G401 (cell line): ENCODE measurements around the gene BMP6. TPM values are rescaled to one million over a fixed set of nuclear protein-coding genes. Genes with fewer than 3 reads are reported as not detected.
A peak's percentile ranks its signal among the peaks of the same experiment; 100 is the strongest.
"Not testable (repeated sequence)": the region's sequence is repeated elsewhere in the genome, so short reads cannot be mapped to it uniquely, and the experiment has no call there.

Source experiments
- DNase-seq: peaks from one replicate; pipeline ENCODE4 v3.0.0-alpha.2; 2015; ENCODE audit warnings: low spot score
- in situ Hi-C: cut with HindIII; loops from 2 replicates; pipeline ENCODE4 v1.10.0; 2016; ENCODE audit warnings: low sequenced_read_pairs, mixed read lengths
- total RNA-seq: library from RNA; depleted of rRNA; stranded (reverse); fragments of >200 nt; shearing (Covaris generic); gene quantifications from 2 replicates; pipeline ENCODE4 v1.2.3, GENCODE V29; 2014

Gene BMP6
- total RNA-seq, 1 experiment from 2014 or later: 13.4 TPM

GRCh38 chr6:7895125-7895423, 169.2 kb downstream of the BMP6 start:
- in situ Hi-C loops: no loop called here

GRCh38 chr6:7896465-7896987, 170.6 kb downstream of the BMP6 start:
- no peak for DNase-seq
- in situ Hi-C loops: no loop called here

More at GRCh38 chr6:7895125-7895423, 169.2 kb downstream of the BMP6 start:
- DNase-seq: no peak

- in situ Hi-C loops: no loop called here
- DNase-seq: no peak
Observed at GRCh38 chr6:7897461-7898192, 171.7 kb downstream of the BMP6 start.

- DNase-seq, in situ Hi-C loops: not testable (repeated sequence)
Observed at GRCh38 chr6:7898193-7898586, 172.3 kb downstream of the BMP6 start.

- in situ Hi-C loops: no loop called here
Observed at GRCh38 chr6:7899101-7899888, 173.4 kb downstream of the BMP6 start.

GRCh38 chr6:7899889-7900213, 174.0 kb downstream of the BMP6 start:
- in situ Hi-C loops: no loop called here
- DNase-seq: no peak

More at GRCh38 chr6:7899101-7899888, 173.4 kb downstream of the BMP6 start:
- no peak for DNase-seq

GRCh38 chr6:7900621-7901020, 174.7 kb downstream of the BMP6 start:
- DNase-seq: no peak
- in situ Hi-C loops: no loop called here

- in situ Hi-C loops: no loop called here
- DNase-seq: no peak
Observed at GRCh38 chr6:7901056-7901455, 175.2 kb downstream of the BMP6 start.

- no peak for DNase-seq
- in situ Hi-C loops: no loop called here
Observed at GRCh38 chr6:7901780-7902179, 175.9 kb downstream of the BMP6 start.

- no peak for DNase-seq
- in situ Hi-C loops: no loop called here
Observed at GRCh38 chr6:7902221-7902620, 176.3 kb downstream of the BMP6 start.

- no peak for DNase-seq
- in situ Hi-C loops: no loop called here
Observed at GRCh38 chr6:7902867-7903266, 177.0 kb downstream of the BMP6 start.

GRCh38 chr6:7903673-7904072, 177.8 kb downstream of the BMP6 start:
- in situ Hi-C loops: no loop called here
- no peak for DNase-seq

- no peak for DNase-seq
- in situ Hi-C loops: no loop called here
Observed at GRCh38 chr6:7904654-7905319, 178.9 kb downstream of the BMP6 start.

GRCh38 chr6:7905416-7905815, 179.5 kb downstream of the BMP6 start:
- no peak for DNase-seq
- in situ Hi-C loops: no loop called here

GRCh38 chr6:7906741-7907140, 180.8 kb downstream of the BMP6 start:
- DNase-seq: no peak
- in situ Hi-C loops: no loop called here

- no peak for DNase-seq
- in situ Hi-C loops: no loop called here
Observed at GRCh38 chr6:7907159-7907558, 181.3 kb downstream of the BMP6 start.

- in situ Hi-C loops: no loop called here
- peak; percentile 32 for DNase-seq
Observed at GRCh38 chr6:7909323-7910276, 183.7 kb downstream of the BMP6 start.

GRCh38 chr6:7910298-7910653, 184.4 kb downstream of the BMP6 start:
- DNase-seq: no peak

GRCh38 chr6:7910654-7911344, 184.9 kb downstream of the BMP6 start, which contains the start of gene TXNDC5:
TSS of gene TXNDC5 (minus strand) at chr6:7910788. CDS start at chr6:7910776, 12 bp downstream.
- in situ Hi-C loops: no loop called here
- DNase-seq: peak; percentile 66

More at GRCh38 chr6:7910298-7910653, 184.4 kb downstream of the BMP6 start:
- in situ Hi-C loops: no loop called here
